GM12878 (cell line): ENCODE measurements around the gene SLC35G2. TPM values are rescaled to one million over a fixed set of nuclear protein-coding genes. Genes with fewer than 3 reads are reported as not detected.

Experiments used
- ATAC-seq: fragments of 200-7000 bp; cut with Tn5 transposase; 3 replicates; pipeline ENCODE4 v1.9.1; 2020; ENCODE audit warnings: mild to moderate bottlenecking, moderate library complexity
- BruUV-seq: library from RNA; stranded (reverse); fragments of 400-500 nt; replicated peaks from 2 replicates; lab custom pipeline; 2021; lab: Mats Ljungman, UMichigan
- CTCF ChIA-PET: fragments of 300-600 bp; sonication (Branson Sonifier 250); formaldehyde crosslinking; extraction: SDS; loops from one replicate; lab custom pipeline; 2021; ENCODE audit warnings: inconsistent platforms; lab: Yijun Ruan, JAX
- POLR2A ChIA-PET: fragments of 350-600 bp; formaldehyde crosslinking; extraction: SDS; loops from one replicate; lab custom pipeline; 2021; ENCODE audit warnings: inconsistent platforms; lab: Charles Lee
- RAD21 ChIA-PET: fragments of 300-600 bp; sonication (Branson Sonifier 250); formaldehyde crosslinking; loops from one replicate; lab custom pipeline; 2023; ENCODE audit warnings: antibody characterized with exemption; ENCODE audit not compliant: unreplicated experiment; lab: Charles Lee
- SMC1A ChIA-PET: fragments of 300-600 bp; sonication (Branson Sonifier 250); formaldehyde crosslinking; loops from one replicate; lab custom pipeline; 2023; ENCODE audit not compliant: unreplicated experiment, uncharacterized antibody; lab: Charles Lee
- DNase-seq: peaks from one replicate; pipeline ENCODE4 v3.0.0-alpha.2; 2011; ENCODE audit warnings: low read depth, low spot score
- FAIRE-seq: peaks from 3 replicates; lab custom pipeline; 2011; peaks lifted over from hg19 to GRCh38; lab: Jason Lieb, UNC
- H2AFZ ChIP-seq: 2 replicates; pipeline ENCODE4 v1.6.0; 2011; ENCODE audit warnings: low read depth, low read length, control low read depth; ENCODE audit not compliant: control insufficient read depth
- H3K27ac ChIP-seq: 2 replicates; pipeline ENCODE4 v1.5.1; 2011; ENCODE audit warnings: control low read depth; ENCODE audit not compliant: control insufficient read depth, insufficient read depth
- H3K27me3 ChIP-seq, 2 experiments: replicated peaks in 1 of 2; 2 replicates each; pipeline versions ENCODE4 v1.6.0 to v1.6.1; 2011; ENCODE audit warnings: low read length in 1 of 2; ENCODE audit not compliant: control insufficient read depth in 2 of 2, insufficient read depth in 2 of 2
- H3K36me3 ChIP-seq, 2 experiments: 2 replicates each; pipeline ENCODE4 v1.5.1; 2011; ENCODE audit warnings: low read length in 1 of 2; ENCODE audit not compliant: control insufficient read depth in 2 of 2, insufficient read depth in 2 of 2
- H3K4me1 ChIP-seq: 2 replicates; pipeline ENCODE4 v1.6.1; 2011; ENCODE audit warnings: mild to moderate bottlenecking, low read length, moderate library complexity, mixed read lengths; ENCODE audit not compliant: control insufficient read depth, insufficient read depth
- H3K4me2 ChIP-seq: 2 replicates; pipeline ENCODE4 v1.6.0; 2011; ENCODE audit warnings: control low read depth; ENCODE audit not compliant: control insufficient read depth, insufficient read depth
- H3K4me3 ChIP-seq: fragments of 200-600 bp; sonication (generic); 2 replicates; pipeline ENCODE4 v1.5.1; 2016
- H3K79me2 ChIP-seq: 2 replicates; pipeline ENCODE4 v1.6.0; 2011; ENCODE audit warnings: low read length; ENCODE audit not compliant: control insufficient read depth, insufficient read depth
- H3K9ac ChIP-seq: 2 replicates; pipeline ENCODE4 v1.8.0; 2011; ENCODE audit warnings: low read length, control low read depth, mixed read lengths; ENCODE audit not compliant: control insufficient read depth, insufficient read depth
- H3K9me3 ChIP-seq: replicated peaks from 3 replicates; pipeline ENCODE4 v1.5.1; 2011; ENCODE audit warnings: mild to moderate bottlenecking, low read length; ENCODE audit not compliant: control insufficient read depth, insufficient read depth
- H4K20me1 ChIP-seq: 2 replicates; pipeline ENCODE4 v1.6.0; 2011; ENCODE audit not compliant: control insufficient read depth, insufficient read depth
- ATF3 ChIP-seq: IDR thresholded peaks from 2 replicates; pipeline ENCODE4 v1.6.1; 2011; ENCODE audit warnings: low read depth, mild to moderate bottlenecking, low read length, moderate library complexity, borderline replicate concordance; ENCODE audit errors: extremely low read depth
- FOXK2 ChIP-seq: fragments of 450-650 bp; IDR thresholded peaks from 2 replicates; pipeline ENCODE4 v1.6.1; 2017; ENCODE audit warnings: mild to moderate bottlenecking, moderate library complexity
- SUZ12 ChIP-seq: fragments of 200-600 bp; sonication (generic); IDR thresholded peaks from one replicate; pipeline ENCODE4 v1.6.1; 2018; ENCODE audit warnings: antibody characterized with exemption, mild to moderate bottlenecking; ENCODE audit not compliant: unreplicated experiment
- TBL1XR1 ChIP-seq: IDR thresholded peaks from 2 replicates; pipeline ENCODE4 v1.6.1; 2012; ENCODE audit warnings: low read depth, low read length, improper control_type of control experiment
- ZNF687 ChIP-seq: fragments of 450-650 bp; IDR thresholded peaks from 2 replicates; pipeline ENCODE4 v1.6.1; 2017; ENCODE audit warnings: mild to moderate bottlenecking, moderate library complexity
- WGBS: methylation state at CpG from one replicate; pipeline ENCODE4 v1.1.6; 2016; ENCODE audit warnings: low lambda C conversion rate; ENCODE audit not compliant: insufficient replicate concordance, insufficient coverage; ENCODE audit errors: missing lambda C conversion rate; 5-methylcytosine and 5-hydroxymethylcytosine counted together
- in situ Hi-C: fragments of 300-500 bp; cut with MboI; formaldehyde crosslinking; loops from 9 replicates; pipeline ENCODE4 v1.14.3; 2018; ENCODE audit warnings: mixed read lengths
- intact Hi-C: fragments of 100-400 bp; cut with micrococcal nuclease; formaldehyde crosslinking; loops from one replicate; pipeline ENCODE4 v1.14.2; 2022; ENCODE audit not compliant: unreplicated experiment
- polyA plus RNA-seq, 11 experiments: library from polyadenylated mRNA; depleted of rRNA in 4 of 11; unstranded in 6 of 11; stranded (reverse) in 5 of 11; fragments of >200 nt; fragmentation: Nextera tagmentation in 4 of 11; fragmentation: Illumina TruSeq in 1 of 11; extraction: Ambion mirVana in 4 of 11; extraction: Trizol in 1 of 11; gene quantifications; 1 replicate in 1 of 11; 2 replicates in 10 of 11; pipeline versions ENCODE4 v1.2.1 to v1.2.3, GENCODE V29; 2011 to 2016; ENCODE audit warnings: inconsistent platforms in 2 of 11, missing spikeins in 2 of 11, low read depth in 1 of 11
- total RNA-seq, 4 experiments: library from RNA; depleted of rRNA in 3 of 4; stranded (reverse); fragments of >200 nt in 3 of 4; fragmentation: Illumina TruSeq in 1 of 4; extraction: Trizol in 1 of 4; gene quantifications; 2 replicates each; pipeline versions ENCODE4 v1.2.1 to v1.2.3, GENCODE V29; 2013 to 2021

SLC35G2 gene
- total and polyA plus RNA-seq, 10 of the 15 experiments (the other 5 are each of a cell fraction or from before 2014, with no cell fraction given) = 0.11 to 1.9 (median 0.27) TPM

- POLR2A ChIA-PET = no interaction called here
- in situ Hi-C loops (no loop called here), intact Hi-C loops (no loop called here)
- no peak for FAIRE-seq
- SMC1A ChIA-PET = interaction anchor here (1.3 kb wide), 1 partner anchor 195 kb away, joined by 7 read pairs; no protein-coding TSS in a partner anchor
- H2AFZ ChIP-seq = peak overlapping the region; percentile 45
- 3% methylated on average over 21 of the region's 21 CpGs for WGBS
- TF ChIP-seq FOXK2 = no peak
- TF ChIP-seq ZNF687 = 0 out of 2 replicates have a peak, but pooled peaks have one; percentile 5
- no peak for TF ChIP-seq TBL1XR1
- TF ChIP-seq SUZ12 = peak; percentile 4
- no peak for TF ChIP-seq ATF3
- no TSS peak for BruUV-seq
- H3K4me1 ChIP-seq = peaks cover 4% of the 10 kb centered on the region; the same call in 1 of the 2 replicates
- no peaks in the 10 kb centered on the region for H3K36me3 ChIP-seq
- CTCF ChIA-PET = interaction anchor here (1.0 kb wide), 1 partner anchor 195 kb away, joined by 3 read pairs; no protein-coding TSS in a partner anchor
- RAD21 ChIA-PET = no interaction called here
- no peaks in the 10 kb centered on the region for H3K79me2 ChIP-seq
- no peak overlapping the region for H3K9ac ChIP-seq
- ATAC-seq = peak; percentile 62
- no peak for DNase-seq
- H3K27ac ChIP-seq = no peak overlapping the region
- H3K4me2 ChIP-seq = peak overlapping the region; percentile 91
- no peaks in the 10 kb centered on the region for H4K20me1 ChIP-seq
- peaks cover 3 to 6% of the 10 kb centered on the region in 2 experiments for H3K27me3 ChIP-seq
- H3K9me3 ChIP-seq = no peaks in the 10 kb centered on the region; the same call in 2 of the 3 replicates
- H3K4me3 ChIP-seq = peak overlapping the region; percentile 65
These were observed 435 bp downstream of the SLC35G2 start for GRCh38 chr3:136819392-136819730.
